Measurements from ENCODE around the gene RBM24.

- TF ChIP-seq CBX5 (IDR thresholded peaks at IDR 0.05; ENCODE audit: low read depth) (no peak), EZH2 (IDR thresholded peaks at IDR 0.05; ENCODE audit: borderline replicate concordance, control insufficient read depth, low read depth, low read length) (no peak), CTCF (IDR thresholded peaks at IDR 0.05 in 2 of 3, conservative IDR thresholded peaks at IDR 0.05 in 1 of 3; ENCODE audit: control insufficient read depth in 2 of 3, extremely low read depth in 1 of 3, insufficient read depth in 1 of 3, low read depth in 3 of 3, low read length in 3 of 3) (no peak), TARDBP (IDR thresholded peaks at IDR 0.05; ENCODE audit: borderline replicate concordance) (no peak), POLR2AphosphoS5 (IDR thresholded peaks at IDR 0.05; ENCODE audit: low read length) (no peak), NR2C2 (IDR thresholded peaks at IDR 0.05; ENCODE audit: borderline replicate concordance, control insufficient read depth, insufficient read length, low read depth) (no peak)
These were observed 34.1 kb downstream of the RBM24 start for GRCh38 chr6:17315262-17315661.

Measured in GM12878 (cell line).